ENCODE results near the gene PLIN3. TPM values are rescaled to one million over a fixed set of nuclear protein-coding genes. Genes with fewer than 3 reads are reported as not detected.

PLIN3 gene, protein sequence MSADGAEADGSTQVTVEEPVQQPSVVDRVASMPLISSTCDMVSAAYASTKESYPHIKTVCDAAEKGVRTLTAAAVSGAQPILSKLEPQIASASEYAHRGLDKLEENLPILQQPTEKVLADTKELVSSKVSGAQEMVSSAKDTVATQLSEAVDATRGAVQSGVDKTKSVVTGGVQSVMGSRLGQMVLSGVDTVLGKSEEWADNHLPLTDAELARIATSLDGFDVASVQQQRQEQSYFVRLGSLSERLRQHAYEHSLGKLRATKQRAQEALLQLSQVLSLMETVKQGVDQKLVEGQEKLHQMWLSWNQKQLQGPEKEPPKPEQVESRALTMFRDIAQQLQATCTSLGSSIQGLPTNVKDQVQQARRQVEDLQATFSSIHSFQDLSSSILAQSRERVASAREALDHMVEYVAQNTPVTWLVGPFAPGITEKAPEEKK
- total RNA-seq = 100 to 1,000 TPM in 1 of 8 experiments, 10 to 100 TPM in 4, 1 to 10 TPM in 3; 6.9 to 154 (median 22.1) TPM

DNA sequence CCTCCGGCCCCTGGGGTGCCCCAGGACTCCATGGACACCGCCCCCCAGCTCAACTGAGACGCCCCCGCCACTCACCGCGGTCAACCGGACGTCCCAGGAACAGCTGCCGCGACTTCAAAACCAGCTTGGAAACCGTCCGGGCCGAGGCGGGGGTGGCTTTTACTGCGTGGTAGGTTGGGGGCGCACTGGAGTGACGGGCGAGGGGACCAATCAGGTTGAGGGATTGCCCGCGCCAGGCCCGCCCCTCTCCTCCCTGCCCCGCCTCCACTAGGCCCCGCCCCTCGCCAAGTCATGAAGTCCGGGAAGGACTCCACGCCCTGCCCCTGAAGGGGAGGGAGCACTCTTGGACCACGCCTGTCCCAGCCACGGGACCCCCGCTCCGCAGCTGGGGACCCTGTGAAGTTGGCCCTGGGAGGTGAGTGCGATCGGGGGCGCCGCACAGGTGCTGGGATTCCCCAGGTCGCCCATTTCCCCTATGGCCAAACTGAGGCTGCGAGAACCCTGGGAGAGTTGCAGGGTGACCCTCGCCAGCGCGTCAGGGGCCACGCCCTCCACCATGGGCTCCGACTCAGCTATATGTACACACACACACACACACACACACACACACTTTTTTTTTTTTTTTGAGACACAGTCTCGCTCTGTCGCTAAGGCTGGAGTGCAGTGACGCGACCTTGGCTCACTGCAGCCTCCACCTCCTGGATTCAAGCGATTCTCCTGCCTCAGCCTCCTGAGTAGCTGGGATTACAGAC, at the start of gene PLIN3:
Gene PLIN3, minus strand, starts transcription at position 134 of the 752 bp plus-strand sequence. CDS start 6,273 bp downstream, outside the sequence.
- peak within 1 kb of the TSS in 1 of 2 donors; percentile 11 for H3K27ac ChIP-seq
- in situ Hi-C loops (cut with MboI; ENCODE audit: low pct_unique_long_range_greater_than_20kb in 2 of 9, low sequenced_read_pairs in 9 of 9, unreplicated experiment in 9 of 9) = no loop called here
- H3K4me1 ChIP-seq (replicated peaks in 1 of 2) = no peaks in the 10 kb centered on the region
- 0 to 89% (median 60%) methylated on average over 1 to 5 of the region's 46 CpGs; no CpG with 5 or more reads in 5 of the 10 experiments for WGBS, 10 experiments
- ATAC-seq (replicated peaks in 6 of 8) = peak; percentile 63 to 95 (median 90)
- H3K4me3 ChIP-seq = peak within 1 kb of the TSS; percentile 52 to 96 (median 72)

DNA sequence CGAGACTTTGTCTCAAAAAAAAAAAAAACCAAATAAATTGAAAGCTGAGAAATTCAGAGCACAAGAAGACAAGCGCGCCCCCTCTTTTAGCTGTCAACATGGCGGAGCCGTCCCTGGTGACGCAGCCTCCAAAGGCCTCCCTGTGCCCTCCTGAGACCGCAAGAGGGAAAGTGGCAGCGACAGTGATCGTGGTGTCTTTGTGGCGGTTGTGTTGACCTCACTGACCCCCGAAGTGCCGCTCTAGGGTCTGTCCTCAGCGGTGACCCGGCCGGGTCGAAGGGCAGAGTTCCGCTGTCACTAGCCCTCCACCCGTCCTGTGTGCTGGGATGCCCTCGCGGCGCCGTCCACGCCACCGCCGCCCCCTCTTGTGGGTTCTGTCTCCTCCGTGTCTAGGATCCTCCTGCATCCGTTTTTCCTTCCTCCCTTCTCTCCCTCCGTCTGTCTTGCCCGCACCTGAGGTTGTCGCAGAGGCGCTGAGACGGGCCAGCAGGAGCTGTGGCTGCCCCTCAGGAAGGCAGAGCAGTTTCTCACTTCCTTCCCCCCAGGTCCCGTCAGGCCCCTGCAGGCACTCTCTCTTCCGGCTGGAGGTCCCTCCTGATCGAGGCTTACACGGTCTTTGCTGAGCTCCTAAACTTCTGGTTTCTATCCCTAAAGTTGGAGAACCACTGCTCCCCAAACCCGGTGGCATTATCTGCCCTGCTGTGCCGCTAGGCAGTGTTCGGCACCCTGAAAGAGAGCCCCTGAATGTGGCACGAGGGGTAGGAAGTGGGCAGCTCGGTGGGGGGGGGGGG, 49.0 kb upstream of the PLIN3 start:
- H3K4me3 ChIP-seq = no peak overlapping the region
- in situ Hi-C loops (cut with MboI; ENCODE audit: low pct_unique_long_range_greater_than_20kb in 2 of 9, low sequenced_read_pairs in 9 of 9, unreplicated experiment in 9 of 9) = no loop called here
- 70 to 97% (median 90%) methylated on average over 2 to 21 of the region's 41 CpGs; no CpG with 5 or more reads in 2 of the 10 experiments for WGBS, 10 experiments
- no peak overlapping the region for H3K27ac ChIP-seq
- ATAC-seq (replicated peaks in 6 of 8) = no peak
- H3K4me1 ChIP-seq (replicated peaks in 1 of 2) = peaks cover 15 to 18% of the 10 kb centered on the region in 2 donors

DNA sequence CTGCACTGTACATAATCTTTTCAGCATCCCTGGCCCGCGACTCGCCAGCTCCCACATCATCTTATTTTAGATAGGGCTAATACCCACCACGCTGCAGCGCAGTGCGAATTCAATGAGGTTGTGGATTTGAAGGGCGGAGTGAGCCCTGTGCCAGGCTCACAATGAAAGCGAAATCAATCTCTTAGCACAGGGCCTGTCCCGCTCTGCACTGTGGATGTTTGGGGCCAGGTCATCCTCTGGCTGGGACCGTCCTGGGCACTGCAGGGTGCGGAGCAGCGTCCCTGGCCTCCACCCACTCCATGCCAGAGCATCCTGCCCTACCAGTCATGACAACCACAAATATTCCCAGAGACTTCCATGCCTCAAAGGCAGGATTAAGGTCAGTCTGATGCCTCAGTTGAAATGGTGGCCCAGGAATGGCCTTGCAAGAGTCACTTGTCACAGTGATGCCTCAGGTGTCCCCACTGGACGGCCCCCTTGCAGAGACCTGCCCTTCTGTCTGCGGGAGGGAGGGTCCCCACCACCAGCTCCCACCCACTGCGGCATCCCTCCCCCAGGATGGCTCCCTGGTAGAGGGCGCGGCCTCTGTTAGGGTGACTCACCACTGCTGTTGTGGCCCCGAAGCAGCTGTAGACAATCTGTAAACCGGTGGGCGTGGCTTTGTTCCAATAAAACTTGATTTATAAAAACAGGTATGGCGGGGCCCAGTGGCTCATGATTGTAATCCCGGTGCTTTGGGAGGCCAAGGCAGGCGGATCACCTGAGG, 47.5 kb upstream of the PLIN3 start:
- H3K27ac ChIP-seq = peak overlapping the region in 1 of 2 donors; percentile 41
- 41 to 100% (median 83%) methylated on average over 1 to 13 of the region's 23 CpGs; no CpG with 5 or more reads in 2 of the 10 experiments for WGBS, 10 experiments
- peaks cover 26 to 27% of the 10 kb centered on the region in 2 donors for H3K4me1 ChIP-seq (replicated peaks in 1 of 2)
- in situ Hi-C loops (cut with MboI; ENCODE audit: low pct_unique_long_range_greater_than_20kb in 2 of 9, low sequenced_read_pairs in 9 of 9, unreplicated experiment in 9 of 9) = no loop called here
- no peak overlapping the region for H3K4me3 ChIP-seq
- ATAC-seq (replicated peaks in 6 of 8) = peak; percentile 45 to 85 (median 71)

DNA sequence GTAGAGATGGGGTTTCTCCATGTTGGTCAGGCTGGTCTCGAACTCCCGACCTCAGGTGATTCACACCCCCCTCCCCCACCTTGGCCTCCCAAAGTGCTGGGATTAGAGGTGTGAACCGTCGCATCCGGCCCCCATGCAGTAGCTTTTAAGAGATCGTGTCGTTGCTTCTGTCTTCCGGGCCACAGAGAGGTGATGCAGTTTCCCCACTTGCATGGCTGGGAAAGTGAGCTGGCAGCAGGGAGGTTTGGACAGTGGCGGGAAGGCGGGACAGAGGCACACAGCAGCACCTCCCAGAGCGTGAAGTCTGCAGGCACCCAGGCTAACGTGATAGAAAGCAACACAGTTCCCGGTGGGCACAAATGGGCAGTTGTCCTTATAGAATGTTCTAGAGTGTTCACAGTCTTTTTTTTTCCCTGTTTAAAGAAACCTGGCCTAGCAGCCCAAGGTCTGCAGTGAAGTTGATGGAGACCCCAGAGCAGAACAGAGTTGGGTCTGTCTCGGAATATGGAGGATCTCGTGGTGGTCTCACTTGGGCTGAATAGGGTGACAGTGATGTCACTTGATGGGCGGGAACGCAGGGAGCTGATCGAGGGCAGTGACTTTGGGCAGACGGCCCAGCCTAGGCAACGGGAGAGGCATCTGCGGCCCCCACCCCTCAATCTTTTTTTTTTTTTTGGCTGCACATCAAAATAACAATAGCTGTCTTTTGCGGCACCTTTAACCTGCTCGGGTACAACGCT, 46.7 kb upstream of the PLIN3 start:
- in situ Hi-C loops (cut with MboI; ENCODE audit: low pct_unique_long_range_greater_than_20kb in 2 of 9, low sequenced_read_pairs in 9 of 9, unreplicated experiment in 9 of 9) = no loop called here
- ATAC-seq (replicated peaks in 6 of 8) = no peak
- WGBS, 10 experiments = 61 to 96% (median 77%) methylated on average over 4 to 13 of the region's 24 CpGs; no CpG with 5 or more reads in 3 of the 10 experiments

DNA sequence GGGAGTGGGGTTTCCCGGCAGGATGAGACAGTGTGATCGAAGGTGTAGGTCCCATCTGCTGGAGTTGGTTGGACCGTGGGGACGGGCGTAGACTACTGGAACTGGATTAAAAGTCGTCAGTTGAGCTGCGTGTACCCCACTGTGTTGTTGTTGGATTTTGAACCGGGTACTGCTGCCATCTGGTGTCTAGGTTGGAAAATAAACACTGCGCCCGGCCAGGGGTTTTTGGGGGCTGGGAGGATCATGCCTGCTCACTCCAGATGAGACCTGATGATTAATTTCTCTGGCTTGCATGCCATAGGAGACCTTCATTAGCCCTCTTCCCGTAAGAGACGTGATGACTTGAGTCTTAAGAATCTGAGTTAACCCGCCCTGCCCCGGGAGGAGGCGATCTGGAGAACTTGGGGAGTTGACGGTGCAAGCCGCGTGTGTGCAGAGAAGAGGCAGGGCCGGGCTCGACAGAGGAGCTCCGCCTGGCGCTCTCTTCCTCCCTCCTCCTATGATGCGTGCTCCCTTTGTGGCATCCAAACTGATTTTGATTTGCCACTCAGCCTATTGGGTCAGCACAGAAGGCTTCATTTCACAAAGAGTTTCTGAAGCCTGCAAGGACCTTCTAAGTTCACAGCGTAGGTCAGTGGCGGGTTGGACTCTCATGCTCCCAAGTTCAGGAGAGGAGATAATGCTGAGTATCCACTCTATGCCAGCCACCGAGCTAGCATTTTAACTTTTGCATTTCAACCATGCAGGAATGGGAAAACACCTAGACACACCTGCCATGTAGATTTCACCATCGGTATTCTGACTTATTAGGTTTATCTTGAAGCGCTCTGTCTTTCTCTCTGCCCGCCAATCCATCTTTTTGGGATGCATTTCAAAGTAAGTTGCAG, 44.6 kb upstream of the PLIN3 start:
- H3K4me1 ChIP-seq (replicated peaks in 1 of 2) = peaks cover 26 to 27% of the 10 kb centered on the region in 2 donors
- peak overlapping the region in 2 of 5 donors; percentile 8 to 92 for H3K4me3 ChIP-seq
- ATAC-seq (replicated peaks in 6 of 8) = peak; percentile 35 to 77 (median 46)
- H3K27ac ChIP-seq = no peak overlapping the region
- WGBS, 10 experiments = 3 to 100% (median 74%) methylated on average over 1 to 14 of the region's 29 CpGs; no CpG with 5 or more reads in 2 of the 10 experiments
- in situ Hi-C loops (cut with MboI; ENCODE audit: low pct_unique_long_range_greater_than_20kb in 2 of 9, low sequenced_read_pairs in 9 of 9, unreplicated experiment in 9 of 9) = no loop called here

More for the DNA sequence above, 46.7 kb upstream of the PLIN3 start:
- peaks cover 26 to 27% of the 10 kb centered on the region in 2 donors for H3K4me1 ChIP-seq (replicated peaks in 1 of 2)
- H3K27ac ChIP-seq = no peak overlapping the region
- H3K4me3 ChIP-seq = no peak overlapping the region

DNA sequence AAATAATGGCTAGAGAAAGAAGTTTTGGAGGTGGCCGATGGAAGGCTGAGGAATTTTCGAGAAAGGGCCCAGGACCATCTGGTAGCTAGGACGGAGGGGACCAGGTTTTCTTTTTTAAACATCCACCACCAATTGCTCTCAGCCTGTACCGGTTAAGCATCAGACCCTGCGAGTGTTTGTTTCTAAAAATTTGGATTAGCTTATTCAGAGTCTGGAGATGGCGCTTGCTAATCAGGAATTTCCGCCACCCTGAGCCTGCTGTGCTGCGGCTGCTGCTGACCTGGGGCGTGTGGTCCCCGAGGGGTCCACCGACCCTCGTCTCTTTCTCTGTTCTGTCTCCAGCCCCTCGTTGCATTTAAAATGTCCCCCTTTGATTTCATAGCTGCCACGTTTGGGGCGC, 43.8 kb upstream of the PLIN3 start:
- no peak for ATAC-seq (replicated peaks in 6 of 8)
- 7 to 47% (median 31%) methylated on average over 2 to 13 of the region's 15 CpGs; no CpG with 5 or more reads in 5 of the 10 experiments for WGBS, 10 experiments
- in situ Hi-C loops (cut with MboI; ENCODE audit: low pct_unique_long_range_greater_than_20kb in 2 of 9, low sequenced_read_pairs in 9 of 9, unreplicated experiment in 9 of 9) = no loop called here
- Histone ChIP-seq H3K4me1 (replicated peaks in 1 of 2) (peaks cover 26 to 27% of the 10 kb centered on the region in 2 donors), H3K27ac (no peak overlapping the region), H3K4me3 (peak overlapping the region in 2 of 5 donors; percentile 8 to 92)

DNA sequence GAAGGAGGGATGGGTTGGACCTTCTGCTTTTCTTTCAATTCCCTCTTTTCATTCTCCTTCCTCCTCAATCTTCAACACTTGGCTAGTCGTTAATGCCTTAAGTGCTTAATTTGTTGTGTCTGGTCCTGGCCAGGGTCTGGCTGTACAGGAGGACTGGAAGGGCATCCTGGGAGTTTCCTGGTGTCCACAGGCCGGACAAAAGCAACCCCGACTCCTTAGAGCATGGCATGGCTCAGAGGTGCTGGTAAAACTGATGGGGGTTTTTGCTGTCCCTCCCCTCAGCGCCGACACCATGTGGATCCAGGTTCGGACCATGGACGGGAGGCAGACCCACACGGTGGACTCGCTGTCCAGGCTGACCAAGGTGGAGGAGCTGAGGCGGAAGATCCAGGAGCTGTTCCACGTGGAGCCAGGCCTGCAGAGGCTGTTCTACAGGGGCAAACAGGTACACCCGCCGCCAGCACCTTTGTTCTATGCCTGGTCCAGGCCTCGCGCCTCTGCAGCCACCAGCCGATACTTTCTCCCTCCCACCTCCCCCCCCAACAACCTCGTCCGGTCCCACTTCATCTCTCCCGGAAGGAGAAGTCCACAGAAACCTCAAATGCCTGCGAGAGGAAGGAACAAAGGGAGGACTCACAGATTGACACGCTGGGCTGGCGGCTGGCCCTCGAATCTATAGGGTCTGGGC, 43.3 kb upstream of the PLIN3 start:
- Histone ChIP-seq H3K4me3 (peak overlapping the region; percentile 83 to 96 (median 87)), H3K4me1 (replicated peaks in 1 of 2) (peaks cover 26 to 27% of the 10 kb centered on the region in 2 donors), H3K27ac (no peak overlapping the region)
- ATAC-seq (replicated peaks in 6 of 8) = no peak
- in situ Hi-C loops (cut with MboI; ENCODE audit: low pct_unique_long_range_greater_than_20kb in 2 of 9, low sequenced_read_pairs in 9 of 9, unreplicated experiment in 9 of 9) = no loop called here
- 0 to 23% (median 5%) methylated on average over 1 to 14 of the region's 23 CpGs; no CpG with 5 or more reads in 4 of the 10 experiments for WGBS, 10 experiments

DNA sequence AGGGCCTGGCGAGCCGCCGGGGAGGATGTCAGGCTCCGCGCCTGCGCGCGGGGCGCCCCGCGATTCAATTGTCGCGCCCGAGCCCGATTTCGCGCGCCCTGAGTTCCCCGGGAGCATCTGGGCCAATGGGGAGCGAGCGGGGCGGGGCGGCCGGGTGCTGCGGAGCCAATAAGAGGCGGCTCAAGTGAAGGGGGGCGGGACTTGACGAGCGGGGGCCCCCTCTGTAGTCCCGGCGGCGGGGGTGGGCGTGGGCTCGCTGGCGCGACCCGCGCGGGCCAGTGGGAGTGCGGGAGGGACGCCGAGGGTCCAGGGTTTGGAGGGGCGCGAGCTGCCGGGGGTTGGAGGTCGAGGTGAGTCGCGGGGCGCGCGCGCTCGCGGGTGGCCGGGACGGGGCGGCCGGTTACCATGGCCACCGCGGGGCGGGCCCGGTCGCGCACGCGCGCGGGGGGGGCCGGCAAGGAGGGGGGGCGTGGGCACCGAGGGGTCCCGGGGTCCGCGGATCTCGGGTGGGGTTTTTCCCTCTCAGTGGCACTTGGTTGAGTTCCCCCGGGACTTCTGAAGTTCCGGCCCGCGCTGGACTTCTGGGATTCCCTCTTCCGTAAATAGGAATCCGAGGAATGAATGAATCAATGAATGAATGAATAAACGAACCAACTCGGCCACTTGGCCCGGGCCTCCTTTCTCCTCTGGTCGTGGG, 42.6 kb upstream of the PLIN3 start:
- peak overlapping the region in 1 of 2 donors; percentile 23 for H3K27ac ChIP-seq
- H3K4me1 ChIP-seq (replicated peaks in 1 of 2) = peaks cover 20 to 21% of the 10 kb centered on the region in 2 donors
- peak overlapping the region; percentile 83 to 96 (median 87) for H3K4me3 ChIP-seq
- peak; percentile 61 to 91 (median 85) for ATAC-seq (replicated peaks in 6 of 8)
- in situ Hi-C loops (cut with MboI; ENCODE audit: low pct_unique_long_range_greater_than_20kb in 2 of 9, low sequenced_read_pairs in 9 of 9, unreplicated experiment in 9 of 9) = no loop called here
- 0% methylated on average over 3 to 4 of the region's 85 CpGs; no CpG with 5 or more reads in 8 of the 10 experiments for WGBS, 10 experiments

DNA sequence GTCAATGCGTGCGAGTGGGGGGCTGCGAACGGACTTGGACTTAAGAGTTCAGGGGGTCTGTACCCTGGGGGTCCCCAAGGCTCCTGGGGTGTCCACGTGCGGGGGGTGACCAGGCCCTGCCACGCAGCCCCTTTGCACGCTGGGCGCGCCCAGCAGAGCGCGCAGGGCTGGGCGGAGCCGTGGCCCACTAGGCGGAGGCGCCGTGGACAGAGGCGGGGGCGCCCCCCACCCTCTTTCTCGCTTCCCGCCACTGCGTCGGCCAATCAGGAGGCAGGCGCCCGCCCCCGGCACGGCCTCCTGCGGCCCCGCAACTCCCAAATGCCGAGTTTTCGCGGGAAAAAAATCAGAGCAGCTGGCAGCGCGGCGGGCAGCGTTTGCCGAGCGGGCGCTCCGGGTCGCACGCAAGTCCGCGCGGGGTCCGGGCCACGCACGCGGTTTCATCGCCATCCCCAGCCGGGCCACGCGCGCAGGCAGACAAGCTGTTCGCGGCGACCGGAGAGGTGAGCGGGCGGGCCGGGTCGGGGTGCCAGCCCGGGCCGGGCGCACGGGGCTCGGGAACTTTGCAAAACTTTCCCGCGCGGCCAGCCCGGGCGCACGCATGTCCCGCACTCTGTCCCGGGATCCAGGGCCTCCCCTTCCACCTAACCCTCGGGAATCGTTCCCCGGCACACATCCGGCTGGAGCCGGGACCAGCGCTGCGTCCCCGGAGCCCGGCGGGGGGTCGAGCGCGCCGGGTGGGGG, 41.9 kb upstream of the PLIN3 start, which contains the start of gene UHRF1:
Gene UHRF1, plus strand, starts transcription at position 346 of the 741 bp plus-strand sequence. CDS start 1,385 bp downstream, outside the sequence.
- Histone ChIP-seq H3K4me1 (replicated peaks in 1 of 2) (peaks cover 14 to 17% of the 10 kb centered on the region in 2 donors), H3K4me3 (peak within 1 kb of the TSS; percentile 83 to 96 (median 87)), H3K27ac (peak within 1 kb of the TSS in 1 of 2 donors; percentile 23)
- no CpG with 5 or more reads among the region's 89 CpGs for WGBS, 10 experiments
- in situ Hi-C loops (cut with MboI; ENCODE audit: low pct_unique_long_range_greater_than_20kb in 2 of 9, low sequenced_read_pairs in 9 of 9, unreplicated experiment in 9 of 9) = no loop called here
- ATAC-seq (replicated peaks in 6 of 8) = peak in 6 of 8 experiments; percentile 1 to 8 (median 4)
